ENCODE data around the gene ADI1. TPM values are rescaled to one million over a fixed set of nuclear protein-coding genes. Genes with fewer than 3 reads are reported as not detected.

The ADI1 gene
- total and polyA plus RNA-seq, 10 of the 15 experiments (the other 5 are each of a cell fraction or from before 2014, with no cell fraction given), result 4.4 to 78.7 (median 17.2) TPM

DNA sequence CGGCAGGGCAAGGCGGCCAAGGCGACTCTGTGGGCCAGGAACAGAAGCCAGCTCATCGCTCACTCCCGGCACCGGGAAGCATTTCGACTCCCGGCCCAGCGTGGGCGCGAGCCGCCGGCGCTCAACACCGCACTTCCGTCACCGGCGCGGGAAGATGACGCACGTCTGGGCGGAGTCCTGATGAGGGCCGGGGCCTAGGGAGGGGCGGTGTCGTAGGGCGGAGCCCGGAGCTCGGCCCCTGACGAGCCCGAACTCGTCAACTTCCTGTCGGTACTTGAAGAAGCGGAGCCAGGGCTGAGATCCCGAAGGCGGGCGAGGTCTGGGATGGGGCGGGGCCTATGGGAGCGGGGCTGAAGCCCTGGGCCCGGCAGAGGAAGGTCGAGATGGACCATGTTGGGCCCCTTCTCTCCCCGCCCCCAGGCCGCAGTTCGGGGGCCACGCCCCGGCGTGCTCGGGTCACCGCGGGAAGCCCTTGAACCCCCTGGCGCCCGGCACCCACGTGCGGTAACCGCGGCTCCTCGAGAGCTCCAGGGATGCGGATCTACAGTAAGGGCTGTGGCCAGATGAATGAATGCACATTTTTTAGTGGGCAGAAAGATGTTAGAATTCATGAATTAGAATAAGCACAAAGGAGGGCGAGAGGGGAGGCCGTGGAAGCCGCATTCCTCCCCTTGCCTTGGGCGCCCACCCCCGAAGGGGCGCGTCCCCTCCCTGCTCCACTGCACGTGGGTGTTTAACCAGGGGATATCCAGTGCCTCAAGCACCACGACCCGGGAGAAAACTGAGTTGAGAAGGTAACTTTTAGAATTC, 39.1 kb upstream of the ADI1 start, which contains the start of gene RNASEH1 (continued):
- peak in 1 of 2 experiments; percentile 16; a peak in 1 of 4 replicates for TF ChIP-seq ETV6 (conservative IDR thresholded peaks at IDR 0.05 in 1 of 2, IDR thresholded peaks at IDR 0.05 in 1 of 2; ENCODE audit: borderline replicate concordance in 1 of 2, low read depth in 1 of 2)
- TF ChIP-seq, protein P1, sequence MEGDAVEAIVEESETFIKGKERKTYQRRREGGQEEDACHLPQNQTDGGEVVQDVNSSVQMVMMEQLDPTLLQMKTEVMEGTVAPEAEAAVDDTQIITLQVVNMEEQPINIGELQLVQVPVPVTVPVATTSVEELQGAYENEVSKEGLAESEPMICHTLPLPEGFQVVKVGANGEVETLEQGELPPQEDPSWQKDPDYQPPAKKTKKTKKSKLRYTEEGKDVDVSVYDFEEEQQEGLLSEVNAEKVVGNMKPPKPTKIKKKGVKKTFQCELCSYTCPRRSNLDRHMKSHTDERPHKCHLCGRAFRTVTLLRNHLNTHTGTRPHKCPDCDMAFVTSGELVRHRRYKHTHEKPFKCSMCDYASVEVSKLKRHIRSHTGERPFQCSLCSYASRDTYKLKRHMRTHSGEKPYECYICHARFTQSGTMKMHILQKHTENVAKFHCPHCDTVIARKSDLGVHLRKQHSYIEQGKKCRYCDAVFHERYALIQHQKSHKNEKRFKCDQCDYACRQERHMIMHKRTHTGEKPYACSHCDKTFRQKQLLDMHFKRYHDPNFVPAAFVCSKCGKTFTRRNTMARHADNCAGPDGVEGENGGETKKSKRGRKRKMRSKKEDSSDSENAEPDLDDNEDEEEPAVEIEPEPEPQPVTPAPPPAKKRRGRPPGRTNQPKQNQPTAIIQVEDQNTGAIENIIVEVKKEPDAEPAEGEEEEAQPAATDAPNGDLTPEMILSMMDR (IDR thresholded peaks at IDR 0.05 in 2 of 3, conservative IDR thresholded peaks at IDR 0.05 in 1 of 3; ENCODE audit: control insufficient read depth in 2 of 3, extremely low read depth in 1 of 3, insufficient read depth in 1 of 3, low read depth in 3 of 3, low read length in 3 of 3), result no peak
- no peak for TF ChIP-seq BCL11A (IDR thresholded peaks at IDR 0.05; ENCODE audit: low read depth, low read length)
- TF ChIP-seq, protein P2, sequence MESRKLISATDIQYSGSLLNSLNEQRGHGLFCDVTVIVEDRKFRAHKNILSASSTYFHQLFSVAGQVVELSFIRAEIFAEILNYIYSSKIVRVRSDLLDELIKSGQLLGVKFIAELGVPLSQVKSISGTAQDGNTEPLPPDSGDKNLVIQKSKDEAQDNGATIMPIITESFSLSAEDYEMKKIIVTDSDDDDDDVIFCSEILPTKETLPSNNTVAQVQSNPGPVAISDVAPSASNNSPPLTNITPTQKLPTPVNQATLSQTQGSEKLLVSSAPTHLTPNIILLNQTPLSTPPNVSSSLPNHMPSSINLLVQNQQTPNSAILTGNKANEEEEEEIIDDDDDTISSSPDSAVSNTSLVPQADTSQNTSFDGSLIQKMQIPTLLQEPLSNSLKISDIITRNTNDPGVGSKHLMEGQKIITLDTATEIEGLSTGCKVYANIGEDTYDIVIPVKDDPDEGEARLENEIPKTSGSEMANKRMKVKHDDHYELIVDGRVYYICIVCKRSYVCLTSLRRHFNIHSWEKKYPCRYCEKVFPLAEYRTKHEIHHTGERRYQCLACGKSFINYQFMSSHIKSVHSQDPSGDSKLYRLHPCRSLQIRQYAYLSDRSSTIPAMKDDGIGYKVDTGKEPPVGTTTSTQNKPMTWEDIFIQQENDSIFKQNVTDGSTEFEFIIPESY (IDR thresholded peaks at IDR 0.05), result no peak
- TF ChIP-seq EZH2 (IDR thresholded peaks at IDR 0.05; ENCODE audit: borderline replicate concordance, control insufficient read depth, low read depth, low read length), result no peak
- TF ChIP-seq, protein P3, sequence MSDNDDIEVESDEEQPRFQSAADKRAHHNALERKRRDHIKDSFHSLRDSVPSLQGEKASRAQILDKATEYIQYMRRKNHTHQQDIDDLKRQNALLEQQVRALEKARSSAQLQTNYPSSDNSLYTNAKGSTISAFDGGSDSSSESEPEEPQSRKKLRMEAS (IDR thresholded peaks at IDR 0.05; ENCODE audit: low read depth, low read length), result peak; percentile 89
- 0 out of 2 replicates have a peak, but pooled peaks have one; percentile 55 for TF ChIP-seq ZBED1 (IDR thresholded peaks at IDR 0.05; ENCODE audit: borderline replicate concordance)
- TF ChIP-seq RAD51 (IDR thresholded peaks at IDR 0.05), result no peak
- TF ChIP-seq, protein P4, sequence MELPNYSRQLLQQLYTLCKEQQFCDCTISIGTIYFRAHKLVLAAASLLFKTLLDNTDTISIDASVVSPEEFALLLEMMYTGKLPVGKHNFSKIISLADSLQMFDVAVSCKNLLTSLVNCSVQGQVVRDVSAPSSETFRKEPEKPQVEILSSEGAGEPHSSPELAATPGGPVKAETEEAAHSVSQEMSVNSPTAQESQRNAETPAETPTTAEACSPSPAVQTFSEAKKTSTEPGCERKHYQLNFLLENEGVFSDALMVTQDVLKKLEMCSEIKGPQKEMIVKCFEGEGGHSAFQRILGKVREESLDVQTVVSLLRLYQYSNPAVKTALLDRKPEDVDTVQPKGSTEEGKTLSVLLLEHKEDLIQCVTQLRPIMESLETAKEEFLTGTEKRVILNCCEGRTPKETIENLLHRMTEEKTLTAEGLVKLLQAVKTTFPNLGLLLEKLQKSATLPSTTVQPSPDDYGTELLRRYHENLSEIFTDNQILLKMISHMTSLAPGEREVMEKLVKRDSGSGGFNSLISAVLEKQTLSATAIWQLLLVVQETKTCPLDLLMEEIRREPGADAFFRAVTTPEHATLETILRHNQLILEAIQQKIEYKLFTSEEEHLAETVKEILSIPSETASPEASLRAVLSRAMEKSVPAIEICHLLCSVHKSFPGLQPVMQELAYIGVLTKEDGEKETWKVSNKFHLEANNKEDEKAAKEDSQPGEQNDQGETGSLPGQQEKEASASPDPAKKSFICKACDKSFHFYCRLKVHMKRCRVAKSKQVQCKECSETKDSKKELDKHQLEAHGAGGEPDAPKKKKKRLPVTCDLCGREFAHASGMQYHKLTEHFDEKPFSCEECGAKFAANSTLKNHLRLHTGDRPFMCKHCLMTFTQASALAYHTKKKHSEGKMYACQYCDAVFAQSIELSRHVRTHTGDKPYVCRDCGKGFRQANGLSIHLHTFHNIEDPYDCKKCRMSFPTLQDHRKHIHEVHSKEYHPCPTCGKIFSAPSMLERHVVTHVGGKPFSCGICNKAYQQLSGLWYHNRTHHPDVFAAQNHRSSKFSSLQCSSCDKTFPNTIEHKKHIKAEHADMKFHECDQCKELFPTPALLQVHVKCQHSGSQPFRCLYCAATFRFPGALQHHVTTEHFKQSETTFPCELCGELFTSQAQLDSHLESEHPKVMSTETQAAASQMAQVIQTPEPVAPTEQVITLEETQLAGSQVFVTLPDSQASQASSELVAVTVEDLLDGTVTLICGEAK (IDR thresholded peaks at IDR 0.05; ENCODE audit: borderline replicate concordance), result peak; percentile 85
- no peak for TF ChIP-seq PBX3 (IDR thresholded peaks at IDR 0.05; ENCODE audit: insufficient replicate concordance, low read depth, low read length)
- peak; percentile 27 for TF ChIP-seq USF1 (IDR thresholded peaks at IDR 0.05; ENCODE audit: borderline replicate concordance, extremely low read length, insufficient read depth, low read depth, low read length)
- no peak for TF ChIP-seq NR2C2 (IDR thresholded peaks at IDR 0.05; ENCODE audit: borderline replicate concordance, control insufficient read depth, insufficient read length, low read depth)
- TF ChIP-seq NFIC (IDR thresholded peaks at IDR 0.05; ENCODE audit: low read depth, low read length), result no peak
- TF ChIP-seq SIN3A (IDR thresholded peaks at IDR 0.05; ENCODE audit: low read depth, low read length), result peak; percentile 87
- peak; percentile 49 for TF ChIP-seq ATF7 (IDR thresholded peaks at IDR 0.05; ENCODE audit: low read depth)
